Measurements from ENCODE around the gene ARRDC4. TPM values are rescaled to one million over a fixed set of nuclear protein-coding genes. Genes with fewer than 3 reads are reported as not detected.

ARRDC4 gene
- total and polyA plus RNA-seq, 2 donors (not counting 3 experiments of a cell fraction or from before 2014, with no cell fraction given) = 0.97 to 1.2 TPM

DNA sequence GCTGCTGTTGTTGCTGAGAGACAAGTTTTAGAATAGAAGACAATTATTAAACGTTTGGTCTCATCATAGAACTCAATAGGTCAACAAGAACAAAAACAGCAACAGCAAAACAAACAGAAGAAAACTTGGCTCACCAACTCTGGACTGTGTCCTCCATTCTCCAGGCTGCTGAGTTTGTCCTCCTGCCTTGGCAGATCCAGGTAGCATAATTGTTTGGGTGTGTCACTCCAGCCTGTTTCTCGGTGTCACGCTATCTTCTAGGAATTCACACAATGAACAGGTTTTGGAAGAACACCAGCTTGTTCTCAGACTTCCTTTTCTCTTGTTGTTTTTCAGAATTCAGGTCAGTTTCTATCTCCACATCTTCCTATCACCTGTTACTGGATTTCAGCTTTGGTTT lies 34.7 kb downstream of the ARRDC4 start:
- H3K36me3 ChIP-seq (ENCODE audit: control insufficient read depth in 2 of 2, extremely low read depth in 1 of 2, insufficient read depth in 2 of 2, low read length in 2 of 2) = no peaks in the 10 kb centered on the region
- FAIRE-seq (no peak), DNase-seq (ENCODE audit: low read depth, low spot score) (no peak)
- intact Hi-C loops (cut with micrococcal nuclease) (no loop called here), dilution Hi-C loops (cut with MboI; ENCODE audit: extremely low pct_ligation_motif_present, low sequenced_read_pairs) (no loop called here)
- H3K4me3 ChIP-seq (replicated peaks in 1 of 3; ENCODE audit: insufficient read depth in 1 of 3, low read depth in 1 of 3, low read length in 3 of 3) = no peak overlapping the region
- no peak overlapping the region for H3K9ac ChIP-seq (replicated peaks; ENCODE audit: extremely low read depth, insufficient read depth, low read length)
- no peak overlapping the region for H2AFZ ChIP-seq (ENCODE audit: low read depth, low read length)
- TF ChIP-seq FOS (IDR thresholded peaks at IDR 0.05; ENCODE audit: borderline replicate concordance, insufficient read depth, low read length) (no peak), MYC (IDR thresholded peaks at IDR 0.05; ENCODE audit: low read depth, low read length) (no peak), GATA2 (IDR thresholded peaks at IDR 0.05; ENCODE audit: insufficient read depth, insufficient read length, low read depth, low read length) (no peak), EZH2 (IDR thresholded peaks at IDR 0.05; ENCODE audit: borderline replicate concordance, low read depth, low read length, severe bottlenecking) (no peak), POLR2A (IDR thresholded peaks at IDR 0.05; ENCODE audit: low read depth, low read length) (no peak), JUN (IDR thresholded peaks at IDR 0.05; ENCODE audit: borderline replicate concordance, insufficient read depth, insufficient read length, low read depth) (no peak), POLR2AphosphoS5 (IDR thresholded peaks at IDR 0.05; ENCODE audit: insufficient read depth, low read depth, low read length) (no peak)
- TF ChIP-seq, protein P1, sequence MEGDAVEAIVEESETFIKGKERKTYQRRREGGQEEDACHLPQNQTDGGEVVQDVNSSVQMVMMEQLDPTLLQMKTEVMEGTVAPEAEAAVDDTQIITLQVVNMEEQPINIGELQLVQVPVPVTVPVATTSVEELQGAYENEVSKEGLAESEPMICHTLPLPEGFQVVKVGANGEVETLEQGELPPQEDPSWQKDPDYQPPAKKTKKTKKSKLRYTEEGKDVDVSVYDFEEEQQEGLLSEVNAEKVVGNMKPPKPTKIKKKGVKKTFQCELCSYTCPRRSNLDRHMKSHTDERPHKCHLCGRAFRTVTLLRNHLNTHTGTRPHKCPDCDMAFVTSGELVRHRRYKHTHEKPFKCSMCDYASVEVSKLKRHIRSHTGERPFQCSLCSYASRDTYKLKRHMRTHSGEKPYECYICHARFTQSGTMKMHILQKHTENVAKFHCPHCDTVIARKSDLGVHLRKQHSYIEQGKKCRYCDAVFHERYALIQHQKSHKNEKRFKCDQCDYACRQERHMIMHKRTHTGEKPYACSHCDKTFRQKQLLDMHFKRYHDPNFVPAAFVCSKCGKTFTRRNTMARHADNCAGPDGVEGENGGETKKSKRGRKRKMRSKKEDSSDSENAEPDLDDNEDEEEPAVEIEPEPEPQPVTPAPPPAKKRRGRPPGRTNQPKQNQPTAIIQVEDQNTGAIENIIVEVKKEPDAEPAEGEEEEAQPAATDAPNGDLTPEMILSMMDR (IDR thresholded peaks at IDR 0.05; ENCODE audit: extremely low read depth in 1 of 2, insufficient read depth in 1 of 2, low read depth in 1 of 2, low read length in 2 of 2) = no peak
- TF ChIP-seq, protein P2, sequence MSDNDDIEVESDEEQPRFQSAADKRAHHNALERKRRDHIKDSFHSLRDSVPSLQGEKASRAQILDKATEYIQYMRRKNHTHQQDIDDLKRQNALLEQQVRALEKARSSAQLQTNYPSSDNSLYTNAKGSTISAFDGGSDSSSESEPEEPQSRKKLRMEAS (IDR thresholded peaks at IDR 0.05; ENCODE audit: insufficient read depth, insufficient read length) = no peak
- H3K4me1 ChIP-seq (ENCODE audit: control insufficient read depth, extremely low read depth, insufficient read depth, low read length) = peaks cover 13% of the 10 kb centered on the region
- no peaks in the 10 kb centered on the region for H3K79me2 ChIP-seq (ENCODE audit: control insufficient read depth, insufficient read depth, low read length)
- H3K9me1 ChIP-seq (replicated peaks; ENCODE audit: control insufficient read depth, extremely low read depth, insufficient read depth, low read length) = no peaks in the 10 kb centered on the region
- CTCF ChIA-PET = no interaction called here
- H3K4me2 ChIP-seq (ENCODE audit: insufficient read depth, low read length) = no peak overlapping the region
- no peaks in the 10 kb centered on the region for H3K9me3 ChIP-seq (replicated peaks; ENCODE audit: control insufficient read depth, insufficient read depth, low read length)
- no TSS peak for BruUV-seq (replicated peaks)
- POLR2A ChIA-PET = no interaction called here
- no peak overlapping the region for H3K27ac ChIP-seq (ENCODE audit: insufficient read depth, low read depth, low read length)
- peaks cover 0 to 2% of the 10 kb centered on the region in 2 experiments for H3K27me3 ChIP-seq (ENCODE audit: control insufficient read depth in 2 of 2, insufficient read depth in 2 of 2, low read length in 2 of 2)
- no peaks in the 10 kb centered on the region for H4K20me1 ChIP-seq (replicated peaks; ENCODE audit: control insufficient read depth, extremely low read depth, insufficient read depth, low read length)
